HEK293 (cell line): Measurements from ENCODE around the gene TCAP.

Experiments used
- AEBP2 ChIP-seq: fragments of 450-650 bp; formaldehyde crosslinking; IDR thresholded peaks from 2 replicates; pipeline ENCODE4 v1.5.1; 2016; ENCODE audit warnings: missing biosample characterization, missing genetic modification characterization, borderline replicate concordance
- BCL11A ChIP-seq: fragments of 450-650 bp; formaldehyde crosslinking; IDR thresholded peaks from 2 replicates; pipeline ENCODE4 v1.5.1; 2016; ENCODE audit warnings: low read depth, missing biosample characterization, missing genetic modification characterization
- GFI1B ChIP-seq: fragments of 450-650 bp; formaldehyde crosslinking; IDR thresholded peaks from 2 replicates; pipeline ENCODE4 v1.5.1; 2016; ENCODE audit warnings: missing biosample characterization, missing genetic modification characterization
- KLF1 ChIP-seq: fragments of 450-650 bp; formaldehyde crosslinking; IDR thresholded peaks from 2 replicates; pipeline ENCODE4 v1.5.1; 2016; ENCODE audit warnings: missing biosample characterization, missing genetic modification characterization
- REPIN1 ChIP-seq: fragments of 450-650 bp; formaldehyde crosslinking; IDR thresholded peaks from 2 replicates; pipeline ENCODE4 v1.5.1; 2017; ENCODE audit warnings: missing biosample characterization, missing genetic modification characterization, low read depth
- SCRT2 ChIP-seq: fragments of 450-650 bp; formaldehyde crosslinking; IDR thresholded peaks from 2 replicates; pipeline ENCODE4 v1.5.1; 2016; ENCODE audit warnings: missing biosample characterization, missing genetic modification characterization
- ZBTB48 ChIP-seq: fragments of 450-650 bp; formaldehyde crosslinking; IDR thresholded peaks from 2 replicates; pipeline ENCODE4 v1.5.1; 2016; ENCODE audit warnings: missing biosample characterization, missing genetic modification characterization
- ZNF132 ChIP-seq: fragments of 450-650 bp; formaldehyde crosslinking; IDR thresholded peaks from 2 replicates; pipeline ENCODE4 v1.5.1; 2017; ENCODE audit warnings: missing biosample characterization, missing genetic modification characterization, borderline replicate concordance
- ZNF148 ChIP-seq: fragments of 450-650 bp; formaldehyde crosslinking; IDR thresholded peaks from 2 replicates; pipeline ENCODE4 v1.5.0; 2017; ENCODE audit warnings: missing biosample characterization, missing genetic modification characterization, borderline replicate concordance
- ZNF155 ChIP-seq: fragments of 450-650 bp; formaldehyde crosslinking; IDR thresholded peaks from 2 replicates; pipeline ENCODE4 v1.5.1; 2016; ENCODE audit warnings: missing biosample characterization, missing genetic modification characterization
- ZNF157 ChIP-seq: fragments of 450-650 bp; formaldehyde crosslinking; IDR thresholded peaks from 2 replicates; pipeline ENCODE4 v1.5.1; 2016; ENCODE audit warnings: missing biosample characterization, missing genetic modification characterization
- ZNF2 ChIP-seq: fragments of 450-650 bp; formaldehyde crosslinking; IDR thresholded peaks from 2 replicates; pipeline ENCODE4 v1.5.1; 2016; ENCODE audit warnings: missing biosample characterization, missing genetic modification characterization
- ZNF221 ChIP-seq: fragments of 450-650 bp; formaldehyde crosslinking; IDR thresholded peaks from 2 replicates; pipeline ENCODE4 v1.5.1; 2017; ENCODE audit warnings: missing biosample characterization, missing genetic modification characterization, borderline replicate concordance
- ZNF23 ChIP-seq: fragments of 450-650 bp; formaldehyde crosslinking; IDR thresholded peaks from 2 replicates; pipeline ENCODE4 v1.5.1; 2016; ENCODE audit warnings: missing biosample characterization, missing genetic modification characterization, borderline replicate concordance
- ZNF24 ChIP-seq: fragments of 450-650 bp; formaldehyde crosslinking; IDR thresholded peaks from 2 replicates; pipeline ENCODE4 v1.5.1; 2016; ENCODE audit warnings: missing biosample characterization, missing genetic modification characterization
- ZNF266 ChIP-seq: fragments of 450-650 bp; formaldehyde crosslinking; IDR thresholded peaks from 2 replicates; pipeline ENCODE4 v1.5.1; 2016; ENCODE audit warnings: missing biosample characterization, missing genetic modification characterization, low read depth
- ZNF292 ChIP-seq: fragments of 450-650 bp; formaldehyde crosslinking; IDR thresholded peaks from 2 replicates; pipeline ENCODE4 v1.5.1; 2016; ENCODE audit warnings: low read depth, missing biosample characterization, missing genetic modification characterization, borderline replicate concordance
- ZNF311 ChIP-seq: fragments of 450-650 bp; formaldehyde crosslinking; IDR thresholded peaks from 2 replicates; pipeline ENCODE4 v1.5.1; 2017; ENCODE audit warnings: missing biosample characterization, missing genetic modification characterization, borderline replicate concordance
- ZNF488 ChIP-seq: fragments of 450-650 bp; formaldehyde crosslinking; IDR thresholded peaks from 2 replicates; pipeline ENCODE4 v1.5.1; 2016; ENCODE audit warnings: missing biosample characterization, missing genetic modification characterization
- ZNF501 ChIP-seq: fragments of 450-650 bp; formaldehyde crosslinking; IDR thresholded peaks from 2 replicates; pipeline ENCODE4 v1.5.1; 2016; ENCODE audit warnings: missing biosample characterization, missing genetic modification characterization
- ZNF510 ChIP-seq: fragments of 450-650 bp; formaldehyde crosslinking; IDR thresholded peaks from 2 replicates; pipeline ENCODE4 v1.5.1; 2018; ENCODE audit warnings: mild to moderate bottlenecking, missing genetic modification characterization, missing biosample characterization; ENCODE audit not compliant: insufficient replicate concordance
- ZNF555 ChIP-seq: fragments of 450-650 bp; formaldehyde crosslinking; conservative IDR thresholded peaks from 2 replicates; pipeline ENCODE4 v1.5.1; 2017; ENCODE audit warnings: missing biosample characterization, mild to moderate bottlenecking, missing genetic modification characterization, inconsistent platforms
- ZNF626 ChIP-seq: fragments of 450-650 bp; sonication (Bioruptor Pico); formaldehyde crosslinking; IDR thresholded peaks from 2 replicates; pipeline ENCODE4 v1.5.1; 2018; ENCODE audit warnings: missing biosample characterization, missing genetic modification characterization, inconsistent platforms
- ZNF701 ChIP-seq: fragments of 450-650 bp; formaldehyde crosslinking; IDR thresholded peaks from 2 replicates; pipeline ENCODE4 v1.5.1; 2016; ENCODE audit warnings: missing biosample characterization, missing genetic modification characterization
- ZSCAN30 ChIP-seq: fragments of 450-650 bp; IDR thresholded peaks from 2 replicates; pipeline ENCODE4 v1.5.1; 2018; ENCODE audit warnings: missing biosample characterization, mild to moderate bottlenecking, missing genetic modification characterization, moderate library complexity
- TF ChIP-seq, protein P1 (sequence below): fragments of 450-650 bp; formaldehyde crosslinking; IDR thresholded peaks from 2 replicates; pipeline ENCODE4 v1.5.1; 2016; ENCODE audit warnings: missing biosample characterization, missing genetic modification characterization
- TF ChIP-seq, protein P2 (sequence below): fragments of 450-650 bp; formaldehyde crosslinking; IDR thresholded peaks from 2 replicates; pipeline ENCODE4 v1.5.1; 2017; ENCODE audit warnings: missing biosample characterization, missing genetic modification characterization
- TF ChIP-seq, protein P3 (sequence below): fragments of 450-650 bp; formaldehyde crosslinking; IDR thresholded peaks from 2 replicates; pipeline ENCODE4 v1.5.1; 2016; ENCODE audit warnings: missing biosample characterization, missing genetic modification characterization
- TF ChIP-seq, protein P4 (sequence below): fragments of 450-650 bp; formaldehyde crosslinking; IDR thresholded peaks from 2 replicates; pipeline ENCODE4 v1.5.1; 2016; ENCODE audit warnings: missing biosample characterization, missing genetic modification characterization

TCAP gene

GRCh38 chr17:39653662-39654331, 11.4 kb upstream of the TCAP start (continued):
- TF ChIP-seq ZBTB48 (tag by site-specific recombination), result no peak
- TF ChIP-seq ZNF626 (tag by site-specific recombination), result no peak
- TF ChIP-seq ZNF157 (tag by site-specific recombination), result no peak
- no peak for TF ChIP-seq ZNF311
- peak; percentile 79 for TF ChIP-seq SCRT2 (tag by site-specific recombination)
- TF ChIP-seq ZNF266 (tag by site-specific recombination), result no peak
- TF ChIP-seq, protein P1, sequence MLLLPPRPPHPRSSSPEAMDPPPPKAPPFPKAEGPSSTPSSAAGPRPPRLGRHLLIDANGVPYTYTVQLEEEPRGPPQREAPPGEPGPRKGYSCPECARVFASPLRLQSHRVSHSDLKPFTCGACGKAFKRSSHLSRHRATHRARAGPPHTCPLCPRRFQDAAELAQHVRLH (tag by site-specific recombination), result peak; percentile 87
- TF ChIP-seq, protein P2, sequence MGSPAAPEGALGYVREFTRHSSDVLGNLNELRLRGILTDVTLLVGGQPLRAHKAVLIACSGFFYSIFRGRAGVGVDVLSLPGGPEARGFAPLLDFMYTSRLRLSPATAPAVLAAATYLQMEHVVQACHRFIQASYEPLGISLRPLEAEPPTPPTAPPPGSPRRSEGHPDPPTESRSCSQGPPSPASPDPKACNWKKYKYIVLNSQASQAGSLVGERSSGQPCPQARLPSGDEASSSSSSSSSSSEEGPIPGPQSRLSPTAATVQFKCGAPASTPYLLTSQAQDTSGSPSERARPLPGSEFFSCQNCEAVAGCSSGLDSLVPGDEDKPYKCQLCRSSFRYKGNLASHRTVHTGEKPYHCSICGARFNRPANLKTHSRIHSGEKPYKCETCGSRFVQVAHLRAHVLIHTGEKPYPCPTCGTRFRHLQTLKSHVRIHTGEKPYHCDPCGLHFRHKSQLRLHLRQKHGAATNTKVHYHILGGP (tag by site-specific recombination), result no peak
- TF ChIP-seq KLF1 (tag by site-specific recombination), result 0 out of 2 replicates have a peak, but pooled peaks have one; percentile 0
- no peak for TF ChIP-seq ZNF292 (tag by site-specific recombination)
- TF ChIP-seq ZNF555 (tag by site-specific recombination), result no peak
- no peak for TF ChIP-seq ZSCAN30
- TF ChIP-seq ZNF501 (tag by site-specific recombination), result no peak
- no peak for TF ChIP-seq ZNF701 (tag by site-specific recombination)
- TF ChIP-seq BCL11A, result no peak
- TF ChIP-seq REPIN1 (tag by site-specific recombination), result no peak
- TF ChIP-seq AEBP2 (tag by site-specific recombination), result no peak
- TF ChIP-seq, protein P3, sequence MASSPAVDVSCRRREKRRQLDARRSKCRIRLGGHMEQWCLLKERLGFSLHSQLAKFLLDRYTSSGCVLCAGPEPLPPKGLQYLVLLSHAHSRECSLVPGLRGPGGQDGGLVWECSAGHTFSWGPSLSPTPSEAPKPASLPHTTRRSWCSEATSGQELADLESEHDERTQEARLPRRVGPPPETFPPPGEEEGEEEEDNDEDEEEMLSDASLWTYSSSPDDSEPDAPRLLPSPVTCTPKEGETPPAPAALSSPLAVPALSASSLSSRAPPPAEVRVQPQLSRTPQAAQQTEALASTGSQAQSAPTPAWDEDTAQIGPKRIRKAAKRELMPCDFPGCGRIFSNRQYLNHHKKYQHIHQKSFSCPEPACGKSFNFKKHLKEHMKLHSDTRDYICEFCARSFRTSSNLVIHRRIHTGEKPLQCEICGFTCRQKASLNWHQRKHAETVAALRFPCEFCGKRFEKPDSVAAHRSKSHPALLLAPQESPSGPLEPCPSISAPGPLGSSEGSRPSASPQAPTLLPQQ, result no peak
- 0 out of 2 replicates have a peak, but pooled peaks have one; percentile 22 for TF ChIP-seq ZNF2 (tag by site-specific recombination)
- no peak for TF ChIP-seq ZNF221 (tag by site-specific recombination)
- no peak for TF ChIP-seq ZNF132
- TF ChIP-seq ZNF488, result no peak
- TF ChIP-seq ZNF510 (tag by site-specific recombination), result no peak
- no peak for TF ChIP-seq ZNF148
- no peak for TF ChIP-seq GFI1B (tag by site-specific recombination)
- TF ChIP-seq ZNF155 (tag by site-specific recombination), result no peak
- TF ChIP-seq, protein P4, sequence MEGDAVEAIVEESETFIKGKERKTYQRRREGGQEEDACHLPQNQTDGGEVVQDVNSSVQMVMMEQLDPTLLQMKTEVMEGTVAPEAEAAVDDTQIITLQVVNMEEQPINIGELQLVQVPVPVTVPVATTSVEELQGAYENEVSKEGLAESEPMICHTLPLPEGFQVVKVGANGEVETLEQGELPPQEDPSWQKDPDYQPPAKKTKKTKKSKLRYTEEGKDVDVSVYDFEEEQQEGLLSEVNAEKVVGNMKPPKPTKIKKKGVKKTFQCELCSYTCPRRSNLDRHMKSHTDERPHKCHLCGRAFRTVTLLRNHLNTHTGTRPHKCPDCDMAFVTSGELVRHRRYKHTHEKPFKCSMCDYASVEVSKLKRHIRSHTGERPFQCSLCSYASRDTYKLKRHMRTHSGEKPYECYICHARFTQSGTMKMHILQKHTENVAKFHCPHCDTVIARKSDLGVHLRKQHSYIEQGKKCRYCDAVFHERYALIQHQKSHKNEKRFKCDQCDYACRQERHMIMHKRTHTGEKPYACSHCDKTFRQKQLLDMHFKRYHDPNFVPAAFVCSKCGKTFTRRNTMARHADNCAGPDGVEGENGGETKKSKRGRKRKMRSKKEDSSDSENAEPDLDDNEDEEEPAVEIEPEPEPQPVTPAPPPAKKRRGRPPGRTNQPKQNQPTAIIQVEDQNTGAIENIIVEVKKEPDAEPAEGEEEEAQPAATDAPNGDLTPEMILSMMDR (tag by site-specific recombination), result peak; percentile 64
- TF ChIP-seq ZNF23, result no peak
- peak; percentile 91 for TF ChIP-seq ZNF24
